Activated naive CD8-positive, alpha-beta T cell (primary cell): ENCODE results near the gene UPK3BL2.
"Not testable (repeated sequence)": the region's sequence is repeated elsewhere in the genome, so short reads cannot be mapped to it uniquely, and the experiment has no call there.

Experiments used
- H3K27ac Mint-ChIP-seq: one replicate; pipeline ENCODE4 v1.8.0; 2021; ENCODE audit warnings: mixed read lengths
- H3K27me3 Mint-ChIP-seq: one replicate; pipeline ENCODE4 v1.8.0; 2021; ENCODE audit warnings: mixed read lengths
- H3K36me3 Mint-ChIP-seq: one replicate; pipeline ENCODE4 v1.8.0; 2021; ENCODE audit warnings: mixed read lengths
- H3K4me1 Mint-ChIP-seq: one replicate; pipeline ENCODE4 v1.8.0; 2021; ENCODE audit warnings: low read depth, mixed read lengths
- H3K4me3 Mint-ChIP-seq: one replicate; pipeline ENCODE4 v1.8.0; 2021; ENCODE audit warnings: mild to moderate bottlenecking, mixed read lengths
- H3K9me3 Mint-ChIP-seq: one replicate; pipeline ENCODE4 v1.8.0; 2021; ENCODE audit warnings: low read depth, mixed read lengths

The UPK3BL2 gene

GRCh38 chr7:102544372-102544771, 876 bp upstream of the UPK3BL2 start:
- H3K36me3 Mint-ChIP-seq, H3K4me1 Mint-ChIP-seq, H3K9me3 Mint-ChIP-seq, H3K27ac Mint-ChIP-seq, H3K27me3 Mint-ChIP-seq, H3K4me3 Mint-ChIP-seq: not testable (repeated sequence)

DNA sequence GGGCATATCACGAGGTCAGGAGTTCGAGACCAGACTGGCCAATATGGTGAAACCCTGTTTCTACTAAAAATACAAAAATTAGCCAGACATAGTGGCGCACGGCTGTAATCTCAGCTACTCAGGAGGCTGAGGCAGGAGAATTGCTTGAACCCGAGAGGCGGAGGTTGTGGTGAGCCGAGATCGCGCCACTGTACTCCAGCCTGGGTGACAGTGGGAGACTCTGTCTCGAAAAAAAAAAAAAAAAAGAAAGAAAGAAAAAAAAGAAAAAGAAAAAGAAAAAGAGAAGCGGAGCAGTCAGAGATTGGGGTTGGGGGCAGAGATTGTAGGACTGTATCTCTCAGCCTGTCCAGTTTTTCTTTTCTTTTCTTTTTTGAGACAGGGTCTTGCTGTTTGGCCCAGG, 725 bp downstream of the UPK3BL2 start:
- not testable (repeated sequence) for H3K4me3 Mint-ChIP-seq, H3K4me1 Mint-ChIP-seq, H3K9me3 Mint-ChIP-seq, H3K36me3 Mint-ChIP-seq, H3K27ac Mint-ChIP-seq, H3K27me3 Mint-ChIP-seq

GRCh38 chr7:102542083-102542482, 1.4 kb downstream of the UPK3BL2 start:
- H3K36me3 Mint-ChIP-seq, H3K27me3 Mint-ChIP-seq, H3K27ac Mint-ChIP-seq, H3K4me1 Mint-ChIP-seq, H3K4me3 Mint-ChIP-seq, H3K9me3 Mint-ChIP-seq: not testable (repeated sequence)

DNA sequence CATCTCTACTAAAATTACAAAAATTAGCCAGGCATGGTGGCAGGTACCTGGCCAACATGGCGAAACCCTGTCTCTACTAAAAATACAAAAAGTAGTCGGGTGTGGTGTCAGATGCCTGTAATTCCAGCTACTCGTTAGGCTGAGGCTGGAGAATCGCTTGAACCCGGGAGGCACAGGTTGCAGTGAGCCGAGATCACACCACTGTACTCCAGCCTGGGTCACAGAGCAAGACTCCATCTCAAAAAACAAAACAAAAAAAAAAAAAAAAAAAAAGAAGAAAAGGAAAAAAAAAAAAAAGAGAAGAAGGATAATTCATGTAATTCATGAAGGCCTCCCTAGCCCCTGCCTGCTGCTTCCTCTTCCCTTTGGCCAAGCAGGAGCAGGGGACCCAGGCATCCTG, 2.9 kb downstream of the UPK3BL2 start:
- H3K27me3 Mint-ChIP-seq, H3K36me3 Mint-ChIP-seq, H3K9me3 Mint-ChIP-seq, H3K4me3 Mint-ChIP-seq, H3K4me1 Mint-ChIP-seq, H3K27ac Mint-ChIP-seq: not testable (repeated sequence)

GRCh38 chr7:102535062-102535615, 8.4 kb downstream of the UPK3BL2 start:
- not testable (repeated sequence) for H3K27ac Mint-ChIP-seq

GRCh38 chr7:102532127-102532526, 11.4 kb downstream of the UPK3BL2 start:
- not testable (repeated sequence) for H3K4me1 Mint-ChIP-seq, H3K27ac Mint-ChIP-seq, H3K9me3 Mint-ChIP-seq, H3K4me3 Mint-ChIP-seq, H3K36me3 Mint-ChIP-seq, H3K27me3 Mint-ChIP-seq

More at GRCh38 chr7:102535062-102535615, 8.4 kb downstream of the UPK3BL2 start:
- not testable (repeated sequence) for H3K36me3 Mint-ChIP-seq, H3K4me1 Mint-ChIP-seq, H3K27me3 Mint-ChIP-seq, H3K9me3 Mint-ChIP-seq, H3K4me3 Mint-ChIP-seq

DNA sequence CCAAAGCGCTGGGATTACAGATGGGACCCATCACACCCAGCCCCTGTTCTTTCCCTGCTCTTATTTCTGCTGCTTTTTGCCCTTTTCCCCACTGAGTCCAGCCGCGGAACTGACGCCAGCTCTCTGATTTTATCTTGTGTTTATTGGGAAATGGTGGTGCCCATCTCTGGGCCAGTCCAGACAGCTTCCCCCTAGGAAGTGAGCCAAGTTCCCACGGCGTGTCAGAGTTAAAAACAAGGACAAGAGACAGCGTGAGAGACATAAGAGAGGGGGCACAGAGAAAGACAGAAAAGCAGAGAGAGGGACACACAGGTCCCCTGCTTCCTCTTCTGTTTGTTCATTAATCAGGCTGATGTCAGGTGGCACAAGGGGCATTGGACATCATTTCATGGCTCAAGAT, 11.9 kb downstream of the UPK3BL2 start:
- H3K4me3 Mint-ChIP-seq, H3K9me3 Mint-ChIP-seq, H3K27ac Mint-ChIP-seq, H3K36me3 Mint-ChIP-seq, H3K4me1 Mint-ChIP-seq, H3K27me3 Mint-ChIP-seq: not testable (repeated sequence)

DNA sequence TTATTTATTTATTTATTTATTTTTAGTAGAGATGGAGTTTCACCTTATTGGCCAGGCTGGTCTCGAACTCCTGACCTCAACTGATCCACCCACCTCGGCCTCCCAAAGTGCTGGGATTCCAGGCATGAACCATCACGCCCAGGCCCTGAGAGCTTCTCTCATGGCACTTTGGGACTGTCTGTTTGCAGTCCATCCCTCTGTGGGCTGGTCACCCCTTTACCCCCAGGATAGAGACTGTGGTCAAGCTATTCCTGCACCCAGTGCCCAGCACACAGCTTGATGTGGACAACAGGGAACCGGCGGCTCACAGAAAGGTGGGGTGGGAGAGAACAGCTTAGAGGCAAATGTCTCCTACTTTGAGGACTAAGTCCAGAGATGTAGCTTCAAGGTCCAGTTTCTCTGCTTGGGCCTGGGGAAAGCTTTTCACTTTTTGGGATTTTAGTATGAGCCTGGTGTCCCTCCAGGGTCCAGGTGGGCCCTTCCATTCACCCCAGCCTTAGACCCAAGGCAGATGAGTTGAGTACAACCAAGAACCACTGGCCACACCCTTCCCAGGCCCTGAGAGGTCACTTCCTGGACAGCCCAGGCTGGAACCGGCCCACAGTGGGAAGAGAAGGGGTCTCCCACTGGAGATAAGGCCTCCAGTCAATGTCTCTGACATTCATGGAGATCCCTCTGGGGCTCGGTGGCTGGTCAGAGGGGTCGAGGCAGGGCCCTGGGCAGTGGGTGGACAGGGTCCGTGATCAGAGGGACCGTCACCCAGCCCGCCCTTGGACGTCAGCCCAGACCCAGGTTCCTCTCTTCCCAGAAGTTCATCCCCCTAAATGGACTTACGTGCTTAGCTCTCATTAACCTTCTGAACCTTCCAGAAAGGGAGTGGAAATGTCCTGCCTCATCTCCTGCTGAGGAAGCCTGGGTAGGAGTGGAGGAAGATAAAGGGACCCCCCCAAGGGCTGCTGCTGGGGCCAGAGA, 15.4 kb downstream of the UPK3BL2 start:
- H3K27ac Mint-ChIP-seq, H3K4me3 Mint-ChIP-seq, H3K36me3 Mint-ChIP-seq, H3K9me3 Mint-ChIP-seq, H3K27me3 Mint-ChIP-seq, H3K4me1 Mint-ChIP-seq: not testable (repeated sequence)

GRCh38 chr7:102527182-102527581, 16.3 kb downstream of the UPK3BL2 start:
- not testable (repeated sequence) for H3K27ac Mint-ChIP-seq, H3K4me1 Mint-ChIP-seq, H3K27me3 Mint-ChIP-seq, H3K36me3 Mint-ChIP-seq, H3K9me3 Mint-ChIP-seq, H3K4me3 Mint-ChIP-seq

- H3K36me3 Mint-ChIP-seq, H3K27me3 Mint-ChIP-seq, H3K27ac Mint-ChIP-seq, H3K4me1 Mint-ChIP-seq, H3K4me3 Mint-ChIP-seq, H3K9me3 Mint-ChIP-seq: not testable (repeated sequence)
These were observed 18.7 kb downstream of the UPK3BL2 start for GRCh38 chr7:102524803-102525202.

DNA sequence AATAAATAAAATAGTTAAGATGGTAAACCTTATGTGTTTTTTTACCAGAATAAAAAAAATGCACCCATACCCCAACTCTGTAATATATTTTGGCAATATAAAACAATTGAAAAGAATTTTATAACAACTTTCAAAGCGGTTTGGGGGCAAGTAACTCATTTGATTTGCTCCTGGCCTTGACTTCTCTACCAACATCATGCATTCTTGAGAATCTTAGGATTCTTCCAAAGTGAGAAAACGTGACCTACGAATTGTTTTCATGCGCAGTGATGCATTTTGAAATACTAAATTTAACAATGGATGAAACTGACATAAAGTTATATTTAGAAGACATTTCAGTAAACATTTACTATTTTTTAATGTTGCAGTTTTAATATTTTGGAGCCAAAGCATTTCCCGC, 22.7 kb downstream of the UPK3BL2 start:
- H3K36me3 Mint-ChIP-seq, H3K4me1 Mint-ChIP-seq, H3K9me3 Mint-ChIP-seq, H3K4me3 Mint-ChIP-seq, H3K27ac Mint-ChIP-seq, H3K27me3 Mint-ChIP-seq: not testable (repeated sequence)

DNA sequence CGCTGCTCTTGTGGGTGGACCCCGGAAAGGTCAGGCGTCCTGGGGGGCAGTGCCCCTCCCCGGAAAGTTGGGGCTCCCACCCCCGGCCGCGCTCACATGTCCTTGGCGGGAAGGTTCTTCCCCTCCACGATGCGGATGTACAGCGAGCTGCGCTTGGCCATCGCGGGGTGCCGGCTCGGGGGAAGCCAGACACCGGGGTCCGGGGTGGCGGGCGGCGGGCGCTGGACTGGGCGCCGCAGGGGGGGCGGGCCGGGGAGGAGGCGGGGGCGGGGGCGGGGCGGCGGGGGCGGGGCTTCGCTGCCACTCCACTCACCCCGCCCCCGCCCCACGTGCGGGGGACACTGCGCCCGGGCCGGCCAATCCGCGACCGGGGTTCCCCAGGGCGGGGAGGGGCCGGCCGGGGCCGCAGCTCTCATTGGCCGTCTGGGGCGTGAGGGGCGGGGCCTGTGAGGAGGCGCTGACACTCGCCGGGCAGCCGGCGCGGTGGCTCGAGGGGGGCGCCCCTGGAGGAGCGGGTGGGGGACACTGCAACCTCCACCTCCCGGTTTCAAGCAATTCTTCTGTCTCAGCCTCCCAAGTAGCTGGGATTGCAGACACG, 25.8 kb downstream of the UPK3BL2 start, which contains the start of gene RASA4B:
Gene RASA4B, minus strand, starts transcription at position 228 of the 598 bp plus-strand sequence. Its CDS starts 67 bp downstream, at position 161.
- H3K27ac Mint-ChIP-seq, H3K9me3 Mint-ChIP-seq, H3K36me3 Mint-ChIP-seq, H3K4me3 Mint-ChIP-seq, H3K27me3 Mint-ChIP-seq, H3K4me1 Mint-ChIP-seq: not testable (repeated sequence)

DNA sequence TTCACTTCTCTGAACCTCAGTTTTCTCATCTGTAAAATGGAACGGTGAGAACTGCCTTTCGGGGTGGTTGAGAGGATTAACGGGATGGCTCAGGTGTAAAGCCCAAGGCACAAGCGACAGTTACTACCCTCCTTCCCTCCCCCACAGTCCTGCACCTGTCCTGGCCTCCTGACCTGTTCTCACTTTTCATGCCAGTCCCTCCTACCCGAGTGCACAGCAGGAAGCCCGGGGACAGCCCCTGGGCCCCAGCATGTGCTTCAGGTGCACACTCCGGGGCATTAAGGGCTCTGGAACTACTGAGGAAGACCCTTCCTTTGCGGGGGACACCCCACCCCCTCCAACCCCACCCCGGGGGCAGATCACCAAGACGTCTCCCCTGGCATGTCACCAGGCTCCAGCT, 26.5 kb downstream of the UPK3BL2 start:
- H3K9me3 Mint-ChIP-seq, H3K27me3 Mint-ChIP-seq, H3K4me1 Mint-ChIP-seq, H3K4me3 Mint-ChIP-seq, H3K27ac Mint-ChIP-seq, H3K36me3 Mint-ChIP-seq: not testable (repeated sequence)

GRCh38 chr7:102515889-102516288, 27.6 kb downstream of the UPK3BL2 start:
- H3K27me3 Mint-ChIP-seq, H3K4me3 Mint-ChIP-seq, H3K4me1 Mint-ChIP-seq, H3K36me3 Mint-ChIP-seq, H3K9me3 Mint-ChIP-seq, H3K27ac Mint-ChIP-seq: not testable (repeated sequence)

GRCh38 chr7:102514881-102515721, 28.4 kb downstream of the UPK3BL2 start:
- H3K27me3 Mint-ChIP-seq, H3K27ac Mint-ChIP-seq, H3K9me3 Mint-ChIP-seq, H3K4me3 Mint-ChIP-seq, H3K4me1 Mint-ChIP-seq, H3K36me3 Mint-ChIP-seq: not testable (repeated sequence)
